Forelimb muscle (tissue), 1 donor: ENCODE measurements around the gene EPRS1. TPM values are rescaled to one million over a fixed set of nuclear protein-coding genes. Genes with fewer than 3 reads are reported as not detected.
A peak's percentile ranks its signal among the peaks of the same experiment; 100 is the strongest.
"Not testable (repeated sequence)": the region's sequence is repeated elsewhere in the genome, so short reads cannot be mapped to it uniquely, and the experiment has no call there.

Source experiments
- DNase-seq: peaks from one replicate; pipeline ENCODE4 v3.0.0-alpha.2; 2013; ENCODE audit warnings: low read depth
- polyA plus RNA-seq: library from polyadenylated mRNA; unstranded; fragments of 120-200 nt; gene quantifications from one replicate; pipeline ENCODE4 v1.2.1, GENCODE V29; 2013; ENCODE audit not compliant: insufficient read length

The EPRS1 gene
- 85.9 TPM for polyA plus RNA-seq

DNA sequence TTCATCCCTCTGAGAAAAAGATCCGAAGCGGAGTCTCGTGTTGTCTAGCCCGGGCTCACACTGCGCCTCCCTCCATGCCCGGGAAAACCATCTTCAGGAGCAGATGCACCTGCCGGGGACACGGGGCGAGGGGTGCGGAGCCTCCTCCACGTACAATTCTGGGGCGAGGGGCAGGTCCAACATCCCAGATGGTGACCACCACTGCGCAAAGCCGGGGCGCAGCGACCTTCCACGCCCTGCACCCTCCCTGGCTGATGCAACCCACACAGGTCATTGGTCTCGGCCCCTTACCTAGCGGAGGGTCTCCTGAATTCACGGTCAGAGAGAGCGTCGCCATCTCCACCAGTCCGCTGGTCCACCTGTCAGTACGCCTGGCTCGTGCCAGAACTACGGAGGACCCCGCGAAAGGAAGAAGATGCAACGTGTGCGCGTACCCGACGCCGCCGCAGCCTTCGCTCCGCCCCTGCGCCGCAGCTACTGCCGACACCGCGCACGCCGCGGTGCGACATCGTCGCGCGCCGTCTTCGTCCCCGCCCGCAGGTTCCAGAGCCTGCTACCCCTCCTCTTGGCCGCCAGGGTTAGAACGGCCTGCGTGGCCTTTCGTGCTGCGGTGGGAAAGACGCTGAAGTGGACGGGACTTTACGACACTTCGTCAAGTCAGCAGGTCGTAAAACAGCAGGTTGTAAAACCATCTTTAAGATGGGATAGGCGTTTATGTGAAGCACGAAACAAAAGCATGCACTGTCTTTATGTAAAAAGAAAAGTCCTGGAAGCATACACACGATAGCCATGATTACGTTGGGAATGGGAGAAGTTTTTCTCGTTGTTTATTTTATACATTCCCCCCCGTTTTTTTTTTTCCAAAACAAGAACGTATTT is at the start of gene EPRS1:
TSS of gene EPRS1 (minus strand) at position 454 of the 879 bp plus-strand sequence. CDS start at position 337, 117 bp downstream.
- peak; percentile 95 for DNase-seq

- DNase-seq: peak; percentile 53
Measured at GRCh38 chr1:220094016-220094911, 48.0 kb upstream of the EPRS1 start, which contains the start of gene IARS2. TSS of gene IARS2 (plus strand) at chr1:220094132. CDS start at chr1:220094217, 85 bp downstream.

DNA sequence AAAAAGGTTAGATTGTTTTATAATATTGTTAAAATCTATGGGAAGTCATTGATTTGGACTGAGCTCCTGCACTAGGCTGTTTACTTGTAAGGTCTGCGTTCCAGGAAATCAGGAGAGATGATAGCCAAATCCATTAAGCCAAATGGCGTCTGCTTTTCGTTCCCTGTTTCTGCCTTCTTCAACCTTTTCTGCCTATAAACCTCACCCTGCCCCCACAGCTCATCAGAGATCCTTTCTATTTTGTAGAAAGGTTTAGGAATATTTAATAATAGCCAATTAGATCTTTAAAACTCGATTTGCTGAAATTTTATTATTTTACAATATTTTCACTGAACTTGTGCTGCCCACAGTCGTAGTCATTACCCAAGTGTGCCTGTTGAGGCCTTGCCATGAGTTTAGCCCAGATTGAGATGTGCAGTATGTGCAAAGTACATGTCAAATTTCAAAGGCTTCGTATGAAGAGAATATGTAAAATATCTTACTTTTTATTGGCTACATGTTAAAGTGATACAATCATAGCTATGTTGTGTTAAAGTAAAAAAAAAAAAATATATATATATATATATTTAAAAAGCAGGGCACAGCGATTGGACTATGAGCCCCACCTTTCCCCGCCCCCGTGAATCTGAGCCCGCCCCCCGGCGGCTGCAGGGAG is 47.2 kb upstream of the EPRS1 start:
- DNase-seq: no peak

DNA sequence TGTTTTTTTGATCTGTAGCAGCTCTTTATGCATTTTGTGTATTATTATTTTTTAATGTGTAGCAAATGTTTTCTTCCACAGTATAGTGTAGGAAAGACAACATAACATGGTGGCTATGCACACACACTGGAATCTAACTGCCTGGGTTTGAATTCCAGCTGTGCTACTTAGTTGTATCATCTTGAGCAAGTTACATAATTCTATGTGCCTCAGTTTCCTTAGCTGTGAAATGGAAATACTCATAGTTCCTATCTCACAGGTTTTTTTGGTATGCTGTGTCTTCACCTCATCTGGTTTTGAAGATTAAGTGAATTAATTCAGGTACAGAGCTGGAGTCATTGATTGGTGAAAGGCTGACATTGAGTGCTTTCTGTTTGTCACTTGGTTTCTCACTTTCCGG is 46.4 kb upstream of the EPRS1 start:
- DNase-seq: no peak

DNA sequence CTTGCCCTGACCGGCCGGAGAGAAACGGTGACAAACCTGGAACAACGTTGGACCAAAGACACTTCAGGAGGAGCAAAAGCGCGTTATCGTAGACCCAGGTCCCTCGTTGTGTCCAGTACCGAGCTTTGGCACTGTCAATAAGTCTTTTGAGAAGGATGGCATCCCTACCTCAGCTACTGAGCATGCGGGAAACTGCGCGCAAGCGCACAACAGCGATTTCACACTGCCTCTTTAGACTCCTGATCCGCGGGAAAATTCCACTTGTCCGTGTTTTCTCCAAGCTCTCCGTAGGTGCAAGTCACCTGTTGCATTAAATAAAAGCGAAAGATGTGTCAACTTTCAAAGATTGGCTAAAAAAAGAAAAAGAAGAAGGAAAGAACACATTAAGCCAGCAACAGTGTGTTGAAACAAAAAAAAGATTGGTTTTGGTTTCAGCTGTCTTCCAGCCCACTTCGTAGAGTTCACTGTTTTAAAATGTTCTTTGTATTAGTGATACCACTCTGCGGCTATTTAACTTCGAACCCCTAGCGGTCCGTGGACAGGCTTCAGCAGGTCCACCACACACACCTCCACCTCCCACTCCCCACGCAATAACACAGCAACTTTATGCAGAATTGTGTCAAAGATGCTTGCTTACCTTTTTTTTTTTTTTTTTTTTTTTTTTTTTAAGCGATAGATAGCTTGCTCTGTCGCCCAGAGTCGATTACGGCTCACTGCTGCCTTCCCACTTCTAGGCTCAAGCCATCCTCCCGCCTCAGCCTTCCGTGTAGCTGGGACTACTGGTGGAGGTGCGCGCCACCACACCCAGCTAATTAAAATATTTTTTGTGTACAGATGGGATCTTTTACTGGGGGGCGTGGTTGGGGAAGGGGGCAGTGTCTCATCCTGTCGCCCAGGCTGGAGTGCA is 43.6 kb upstream of the EPRS1 start, which contains the start of gene BPNT1:
TSS of gene BPNT1 (minus strand) at position 139 of the 907 bp plus-strand sequence. CDS start 9,942 bp downstream, outside the sequence.
- DNase-seq: peak; percentile 94

DNA sequence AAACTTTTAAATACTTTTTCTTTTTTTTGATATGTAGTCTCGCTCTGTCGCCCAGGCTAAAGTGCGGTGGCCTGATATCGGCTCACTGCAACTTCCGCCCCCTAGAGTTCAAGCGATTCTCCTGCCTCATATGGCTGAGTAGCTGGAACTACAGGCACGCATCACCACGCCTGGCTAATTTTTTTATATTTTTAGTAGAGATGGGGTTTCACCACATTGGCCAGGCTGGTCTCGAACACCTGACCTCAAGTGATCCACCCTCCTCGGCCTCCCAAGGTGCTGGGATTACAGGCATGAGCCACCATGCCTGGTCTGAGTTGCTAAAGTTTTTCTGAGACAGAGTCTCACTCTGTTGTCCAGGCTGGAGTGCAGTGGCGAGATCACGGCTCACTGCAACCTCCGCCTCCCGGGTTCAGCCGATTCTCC is 40.0 kb upstream of the EPRS1 start:
- DNase-seq: not testable (repeated sequence)

DNA sequence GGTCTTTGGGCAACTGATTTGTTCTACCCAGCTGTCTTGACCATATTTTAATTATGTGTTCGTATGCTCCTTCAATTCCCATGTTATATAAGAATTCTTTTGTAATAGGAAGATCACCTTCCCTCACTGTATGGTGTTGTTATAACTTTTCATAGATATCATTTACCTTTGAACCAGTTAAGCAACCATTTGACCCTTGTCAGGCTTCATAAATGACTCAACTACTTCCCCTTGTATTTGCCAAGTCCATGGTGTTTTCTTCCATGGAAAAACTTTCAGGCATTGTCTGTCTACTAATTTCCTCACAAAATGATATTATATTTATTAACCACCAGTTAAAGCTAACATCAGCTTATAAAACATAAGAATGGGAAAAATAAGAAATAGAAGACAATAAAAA is 38.2 kb upstream of the EPRS1 start:
- no peak for DNase-seq

DNA sequence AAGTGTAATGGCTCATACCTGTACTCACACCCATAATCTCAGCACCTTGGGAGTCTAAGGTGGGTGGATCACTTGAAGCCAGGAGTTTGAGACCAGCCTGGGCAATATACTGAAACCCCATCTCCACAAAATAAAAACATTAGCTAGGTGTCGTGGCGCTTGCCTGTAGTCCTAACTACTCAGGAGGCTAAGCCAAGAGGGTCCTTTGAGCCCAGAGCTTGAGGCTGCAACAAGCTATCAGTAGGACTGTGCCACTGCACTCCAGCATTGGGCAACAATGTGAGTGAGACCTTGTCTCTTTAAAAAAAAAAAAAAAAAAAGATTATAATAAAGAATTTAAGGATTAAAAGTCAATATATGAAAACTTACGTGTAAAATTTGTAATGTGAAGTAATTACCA is 31.6 kb upstream of the EPRS1 start:
- no peak for DNase-seq

DNA sequence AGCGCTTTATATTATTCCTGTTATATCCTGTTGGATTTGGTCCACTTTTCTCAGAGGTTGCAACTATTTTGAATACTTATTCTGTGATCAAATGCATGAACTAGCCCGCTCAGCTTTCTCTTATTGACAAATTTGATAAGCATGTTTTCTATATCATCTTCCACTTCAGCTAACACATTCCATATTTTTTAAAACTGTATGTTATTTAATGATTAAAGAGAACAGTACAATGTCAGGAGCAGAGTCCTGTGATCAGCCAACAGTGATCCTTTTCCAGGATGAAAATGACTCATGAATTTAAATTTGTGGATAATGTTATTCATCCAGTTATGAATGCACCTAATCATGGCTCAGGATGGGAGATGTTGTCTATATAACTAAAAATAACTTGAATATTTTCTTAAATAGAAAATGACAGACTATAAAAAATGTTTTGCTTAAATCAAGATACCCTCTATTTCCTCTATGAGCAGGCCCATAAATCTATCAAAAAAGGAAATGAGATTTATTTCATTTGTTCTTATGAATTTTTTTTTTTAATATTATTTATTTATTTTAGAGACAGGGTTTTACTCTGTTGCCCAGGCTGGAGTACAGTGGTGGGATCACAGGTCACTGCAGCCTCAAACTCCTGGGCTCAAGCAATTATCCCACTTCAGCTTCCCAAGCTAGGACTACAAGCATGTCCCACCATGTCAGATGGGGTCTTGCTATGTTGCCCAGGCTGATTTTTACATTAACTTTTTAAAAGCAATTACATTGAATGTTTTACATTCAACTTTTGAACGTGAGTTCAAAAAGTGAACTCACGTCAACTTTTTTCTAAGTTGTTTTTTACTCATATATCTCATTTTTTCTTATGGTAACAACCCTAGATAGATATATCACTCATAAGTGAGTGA is 30.8 kb upstream of the EPRS1 start:
- no peak for DNase-seq

- DNase-seq: no peak
Measured at GRCh38 chr1:220067269-220068204, 21.2 kb upstream of the EPRS1 start.

DNA sequence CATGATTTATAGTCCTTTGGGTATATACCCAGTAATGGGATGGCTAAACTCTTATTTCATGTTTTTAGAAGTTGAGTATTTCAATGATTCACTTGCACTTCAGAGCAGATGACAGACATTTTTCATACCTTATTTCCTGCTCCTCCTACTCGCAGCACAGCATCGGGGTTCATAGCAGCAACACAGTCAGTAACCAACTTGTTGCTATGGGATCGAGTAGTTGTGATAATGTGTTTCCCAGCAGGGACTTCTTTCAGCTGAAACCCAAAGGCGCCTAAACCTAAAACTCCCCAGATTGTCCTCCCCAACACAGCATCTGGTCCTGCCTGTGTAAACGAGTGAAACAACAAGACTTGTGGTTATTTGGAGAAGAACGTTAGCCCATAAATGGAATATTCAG is 16.3 kb upstream of the EPRS1 start:
- no peak for DNase-seq

- DNase-seq: no peak
Measured at GRCh38 chr1:220060876-220061275, 14.6 kb upstream of the EPRS1 start.

GRCh38 chr1:220056374-220056773 is 10.1 kb upstream of the EPRS1 start:
- DNase-seq: no peak

DNA sequence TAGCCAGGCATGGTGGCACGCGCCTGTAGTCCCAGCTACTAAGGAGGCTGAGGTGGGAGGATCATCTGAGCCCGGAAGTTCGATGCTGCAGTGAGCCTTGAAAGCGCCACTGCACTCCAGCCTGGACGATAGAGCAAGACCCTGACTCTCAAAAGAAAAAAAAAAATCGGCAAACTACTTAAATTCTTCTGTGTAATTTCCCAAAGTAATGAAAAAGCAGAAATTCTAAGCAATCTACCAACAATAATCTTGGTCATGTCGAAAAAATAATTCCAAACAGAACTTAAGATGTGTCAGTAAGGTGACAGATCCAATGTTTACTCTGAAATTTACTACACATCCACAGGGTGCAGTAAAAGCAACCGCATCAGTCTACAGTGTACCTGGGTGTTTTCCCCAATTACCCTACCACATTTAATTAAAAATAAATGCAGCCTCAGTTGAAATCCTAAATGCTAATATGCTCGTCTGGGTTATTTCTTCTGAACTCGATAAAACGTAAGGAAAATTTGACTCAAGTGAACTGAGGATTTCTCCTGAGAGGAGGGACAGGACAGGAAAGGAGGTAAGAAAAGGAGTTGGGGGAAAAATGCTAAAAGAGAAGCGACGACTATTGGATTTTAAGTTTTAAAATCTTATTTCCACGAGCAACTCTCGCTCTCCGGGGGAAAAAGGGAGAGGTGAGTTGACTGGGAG is 801 bp downstream of the EPRS1 start:
- no peak for DNase-seq

- DNase-seq: no peak
Measured at GRCh38 chr1:220044678-220045355, 1.5 kb downstream of the EPRS1 start.

DNA sequence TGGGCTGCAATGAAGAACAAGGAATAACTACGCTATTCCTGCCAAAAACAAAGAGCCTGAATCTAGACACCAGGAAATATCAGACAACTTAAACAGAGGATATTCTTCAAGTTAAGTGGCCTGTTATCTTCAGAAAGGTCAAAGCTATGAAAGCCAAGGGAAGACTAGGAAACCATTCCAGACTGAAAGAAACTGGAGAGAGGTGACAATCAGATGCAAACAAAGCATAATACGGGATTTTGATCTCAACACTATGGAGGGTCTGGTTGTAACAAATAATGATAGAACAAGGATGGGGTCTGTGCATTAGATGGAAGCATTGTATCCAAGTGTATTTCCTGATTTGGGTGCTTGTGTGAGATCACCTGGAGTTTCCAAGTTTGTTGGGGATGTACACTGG is 2.7 kb downstream of the EPRS1 start:
- DNase-seq: no peak

- DNase-seq: no peak
Measured at GRCh38 chr1:220040028-220040596, 6.2 kb downstream of the EPRS1 start.
